Measurements from ENCODE around the gene BORCS8. TPM values are rescaled to one million over a fixed set of nuclear protein-coding genes. Genes with fewer than 3 reads are reported as not detected.

BORCS8 gene
- total and polyA plus RNA-seq, 2 donors (not counting 3 experiments of a cell fraction or from before 2014, with no cell fraction given): 37.4 to 45.8 TPM

GRCh38 chr19:19218911-19219310 lies 27.0 kb upstream of the BORCS8 start:
- Histone ChIP-seq H3K27me3 (ENCODE audit: control insufficient read depth in 2 of 2, insufficient read depth in 2 of 2, low read length in 2 of 2) (peaks cover 0 to 4% of the 10 kb centered on the region in 2 experiments), H3K9me3 (replicated peaks; ENCODE audit: control insufficient read depth, insufficient read depth, low read length) (no peaks in the 10 kb centered on the region), H3K4me3 (replicated peaks in 1 of 3; ENCODE audit: insufficient read depth in 1 of 3, low read depth in 1 of 3, low read length in 3 of 3) (no peak overlapping the region), H3K27ac (ENCODE audit: insufficient read depth, low read depth, low read length) (no peak overlapping the region), H4K20me1 (replicated peaks; ENCODE audit: control insufficient read depth, extremely low read depth, insufficient read depth, low read length) (no peaks in the 10 kb centered on the region), H3K9ac (replicated peaks; ENCODE audit: extremely low read depth, insufficient read depth, low read length) (no peak overlapping the region), H3K4me1 (ENCODE audit: control insufficient read depth, extremely low read depth, insufficient read depth, low read length) (no peaks in the 10 kb centered on the region), H3K79me2 (ENCODE audit: control insufficient read depth, insufficient read depth, low read length) (no peaks in the 10 kb centered on the region), H3K36me3 (ENCODE audit: control insufficient read depth in 2 of 2, extremely low read depth in 1 of 2, insufficient read depth in 2 of 2, low read length in 2 of 2) (no peaks in the 10 kb centered on the region), H3K4me2 (ENCODE audit: insufficient read depth, low read length) (no peak overlapping the region), H3K9me1 (replicated peaks; ENCODE audit: control insufficient read depth, extremely low read depth, insufficient read depth, low read length) (no peaks in the 10 kb centered on the region), H2AFZ (ENCODE audit: low read depth, low read length) (no peak overlapping the region)
- intact Hi-C loops (cut with micrococcal nuclease) (no loop called here), dilution Hi-C loops (cut with MboI; ENCODE audit: extremely low pct_ligation_motif_present, low sequenced_read_pairs) (no loop called here)
- BruUV-seq (replicated peaks): no TSS peak
- CTCF ChIA-PET: interaction anchor here (0.7 kb wide), 1 partner anchor 134 kb away, joined by 3 read pairs; no protein-coding TSS in a partner anchor
- FAIRE-seq (no peak), DNase-seq (ENCODE audit: low read depth, low spot score) (no peak)
- TF ChIP-seq GATA2 (IDR thresholded peaks at IDR 0.05; ENCODE audit: insufficient read depth, insufficient read length, low read depth, low read length) (no peak), POLR2AphosphoS5 (IDR thresholded peaks at IDR 0.05; ENCODE audit: insufficient read depth, low read depth, low read length) (no peak), POLR2A (IDR thresholded peaks at IDR 0.05; ENCODE audit: low read depth, low read length) (no peak), EZH2 (IDR thresholded peaks at IDR 0.05; ENCODE audit: borderline replicate concordance, low read depth, low read length, severe bottlenecking) (no peak), JUN (IDR thresholded peaks at IDR 0.05; ENCODE audit: borderline replicate concordance, insufficient read depth, insufficient read length, low read depth) (no peak), MYC (IDR thresholded peaks at IDR 0.05; ENCODE audit: low read depth, low read length) (no peak), FOS (IDR thresholded peaks at IDR 0.05; ENCODE audit: borderline replicate concordance, insufficient read depth, low read length) (no peak), CTCF (IDR thresholded peaks at IDR 0.05; ENCODE audit: extremely low read depth in 1 of 2, insufficient read depth in 1 of 2, low read depth in 1 of 2, low read length in 2 of 2) (no peak)
- TF ChIP-seq, protein P1, sequence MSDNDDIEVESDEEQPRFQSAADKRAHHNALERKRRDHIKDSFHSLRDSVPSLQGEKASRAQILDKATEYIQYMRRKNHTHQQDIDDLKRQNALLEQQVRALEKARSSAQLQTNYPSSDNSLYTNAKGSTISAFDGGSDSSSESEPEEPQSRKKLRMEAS (IDR thresholded peaks at IDR 0.05; ENCODE audit: insufficient read depth, insufficient read length): no peak
- POLR2A ChIA-PET: no interaction called here
